Left ventricle myocardium inferior (tissue), 1 donor: ENCODE measurements around the gene CDKN2B-AS1. TPM values are rescaled to one million over a fixed set of nuclear protein-coding genes. Genes with fewer than 3 reads are reported as not detected.

Experiments used
- DNase-seq: peaks from one replicate; pipeline ENCODE4 v3.0.0-alpha.2; 2020
- H3K27ac ChIP-seq: fragments of 200-600 bp; replicated peaks from 2 replicates; pipeline ENCODE4 v1.8.0; 2021
- H3K27me3 ChIP-seq: fragments of 200-600 bp; 2 replicates; pipeline ENCODE4 v1.8.0; 2021; ENCODE audit warnings: low read depth
- H3K36me3 ChIP-seq: fragments of 200-600 bp; 2 replicates; pipeline ENCODE4 v1.8.0; 2021
- H3K4me1 ChIP-seq: fragments of 200-600 bp; 2 replicates; pipeline ENCODE4 v1.8.0; 2021
- H3K4me3 ChIP-seq: fragments of 200-600 bp; 2 replicates; pipeline ENCODE4 v1.8.0; 2021; ENCODE audit warnings: mild to moderate bottlenecking, moderate library complexity
- H3K9me3 ChIP-seq: fragments of 200-600 bp; replicated peaks from 2 replicates; pipeline ENCODE4 v1.8.0; 2021
- CTCF ChIP-seq: fragments of 200-600 bp; IDR thresholded peaks from 2 replicates; pipeline ENCODE4 v1.8.0; 2021; ENCODE audit warnings: antibody characterized with exemption, mild to moderate bottlenecking, borderline replicate concordance
- intact Hi-C: fragments of 100-400 bp; cut with micrococcal nuclease; formaldehyde crosslinking; loops from one replicate; pipeline ENCODE4 v1.11.0; 2022
- total RNA-seq: library from RNA; stranded (reverse); fragmentation: NEBNext Ultra II Directional; extraction: Animal tissue kit (Norgen Biotek cat#: 25700); gene quantifications from one replicate; pipeline ENCODE4 v1.2.1, GENCODE V29; 2021
- donor health status: DM: no; HTN: yes; CAD: no; lungs with severe emphysema.

The CDKN2B-AS1 gene
- total RNA-seq, 1 donor from 2014 or later, result 0.30 TPM

DNA sequence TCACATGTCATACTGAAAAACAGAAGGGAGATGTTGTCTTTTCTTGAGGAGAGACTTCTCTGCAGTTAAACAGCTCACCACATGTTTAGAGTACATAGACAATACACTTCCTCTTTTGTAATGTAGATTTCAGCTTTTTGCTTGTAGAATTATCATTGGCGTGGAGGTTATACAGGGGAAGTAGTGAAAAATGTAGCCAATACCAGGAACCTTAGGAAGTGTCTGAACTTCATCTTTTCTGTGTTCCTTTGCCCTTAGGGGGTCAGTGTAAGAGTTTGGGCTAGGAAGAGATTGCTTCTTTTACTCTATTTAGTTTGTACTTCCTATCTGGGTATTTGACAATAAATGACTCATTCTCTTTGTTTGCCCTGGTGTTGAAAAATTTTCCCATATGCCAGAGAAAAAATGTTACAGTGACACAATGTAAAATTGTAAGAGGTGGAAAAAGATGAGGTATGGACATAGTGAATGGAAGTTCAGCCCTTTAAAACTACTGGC lies 35.6 kb downstream of the CDKN2B-AS1 start:
- no peak for DNase-seq
- H3K4me1 ChIP-seq, result no peaks in the 10 kb centered on the region
- intact Hi-C loops, result no loop called here
- H3K27ac ChIP-seq, result no peak overlapping the region
- no peaks in the 10 kb centered on the region for H3K9me3 ChIP-seq
- no peak for TF ChIP-seq CTCF
- no peaks in the 10 kb centered on the region for H3K36me3 ChIP-seq
- H3K4me3 ChIP-seq, result no peak overlapping the region
- H3K27me3 ChIP-seq, result peaks cover 5% of the 10 kb centered on the region

GRCh38 chr9:22031655-22032411 lies 37.2 kb downstream of the CDKN2B-AS1 start:
- Histone ChIP-seq H3K27ac (no peak overlapping the region), H3K4me3 (no peak overlapping the region), H3K4me1 (no peaks in the 10 kb centered on the region), H3K36me3 (no peaks in the 10 kb centered on the region), H3K27me3 (no peaks in the 10 kb centered on the region), H3K9me3 (no peaks in the 10 kb centered on the region)
- DNase-seq, result no peak
- intact Hi-C loops, result no loop called here
- no peak for TF ChIP-seq CTCF

DNA sequence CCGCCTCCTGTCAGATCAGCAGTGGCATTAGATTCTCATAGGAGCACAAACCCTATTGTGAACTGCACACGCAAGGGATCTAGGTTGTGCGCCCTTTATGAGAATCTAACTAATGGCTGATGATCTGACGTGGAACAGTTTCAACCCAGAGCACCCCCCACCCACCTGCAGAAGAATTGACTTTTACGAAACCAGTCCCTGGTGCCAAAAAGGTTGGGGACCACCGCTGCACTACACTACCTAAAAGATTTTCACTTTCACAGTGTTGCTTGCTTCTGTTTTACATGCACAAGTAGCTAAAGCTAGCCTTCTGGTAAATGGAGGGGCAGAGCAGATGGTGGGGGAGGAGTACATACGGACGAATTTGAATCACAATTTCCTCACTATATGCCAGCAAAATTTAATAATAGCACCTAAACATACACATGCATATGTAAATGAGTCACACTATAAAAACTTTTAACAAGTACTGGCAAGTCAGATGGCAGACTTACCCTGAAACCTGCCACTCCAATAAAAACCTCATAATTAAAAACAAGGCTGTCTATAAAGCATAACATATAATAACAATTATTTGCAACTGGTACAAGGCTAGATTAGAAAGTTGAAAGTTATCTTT lies 38.5 kb downstream of the CDKN2B-AS1 start:
- Histone ChIP-seq H3K4me1 (no peaks in the 10 kb centered on the region), H3K27me3 (no peaks in the 10 kb centered on the region), H3K4me3 (no peak overlapping the region), H3K27ac (no peak overlapping the region), H3K9me3 (no peaks in the 10 kb centered on the region), H3K36me3 (no peaks in the 10 kb centered on the region)
- intact Hi-C loops, result no loop called here
- no peak for DNase-seq
- no peak for TF ChIP-seq CTCF

DNA sequence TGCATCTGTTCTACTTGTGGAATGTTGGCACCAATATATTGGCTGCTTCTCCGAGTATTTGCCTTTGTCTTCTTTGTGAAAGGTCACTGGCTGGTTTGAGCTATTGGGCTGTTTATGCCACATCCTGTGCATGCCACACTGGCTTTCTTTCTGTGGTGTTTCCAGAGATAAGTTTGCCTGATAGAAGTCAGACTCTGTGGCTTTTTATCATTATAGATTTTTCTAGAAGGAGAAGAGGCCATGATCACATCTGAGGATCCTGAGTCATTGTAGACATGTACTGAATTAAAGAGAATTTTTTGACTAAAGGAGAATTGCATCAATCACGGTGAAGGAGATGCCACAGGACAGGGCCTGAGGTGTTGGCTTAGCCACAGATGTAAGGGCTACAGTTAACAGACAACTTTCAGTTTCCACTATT lies 41.0 kb downstream of the CDKN2B-AS1 start:
- no peaks in the 10 kb centered on the region for H3K4me1 ChIP-seq
- H3K36me3 ChIP-seq, result no peaks in the 10 kb centered on the region
- no peak overlapping the region for H3K27ac ChIP-seq
- intact Hi-C loops, result loop anchor here (5.0 kb wide), 1 partner anchor 218 kb away; no protein-coding TSS in a partner anchor
- DNase-seq, result no peak
- H3K9me3 ChIP-seq, result no peaks in the 10 kb centered on the region
- TF ChIP-seq CTCF, result no peak
- no peaks in the 10 kb centered on the region for H3K27me3 ChIP-seq
- no peak overlapping the region for H3K4me3 ChIP-seq

DNA sequence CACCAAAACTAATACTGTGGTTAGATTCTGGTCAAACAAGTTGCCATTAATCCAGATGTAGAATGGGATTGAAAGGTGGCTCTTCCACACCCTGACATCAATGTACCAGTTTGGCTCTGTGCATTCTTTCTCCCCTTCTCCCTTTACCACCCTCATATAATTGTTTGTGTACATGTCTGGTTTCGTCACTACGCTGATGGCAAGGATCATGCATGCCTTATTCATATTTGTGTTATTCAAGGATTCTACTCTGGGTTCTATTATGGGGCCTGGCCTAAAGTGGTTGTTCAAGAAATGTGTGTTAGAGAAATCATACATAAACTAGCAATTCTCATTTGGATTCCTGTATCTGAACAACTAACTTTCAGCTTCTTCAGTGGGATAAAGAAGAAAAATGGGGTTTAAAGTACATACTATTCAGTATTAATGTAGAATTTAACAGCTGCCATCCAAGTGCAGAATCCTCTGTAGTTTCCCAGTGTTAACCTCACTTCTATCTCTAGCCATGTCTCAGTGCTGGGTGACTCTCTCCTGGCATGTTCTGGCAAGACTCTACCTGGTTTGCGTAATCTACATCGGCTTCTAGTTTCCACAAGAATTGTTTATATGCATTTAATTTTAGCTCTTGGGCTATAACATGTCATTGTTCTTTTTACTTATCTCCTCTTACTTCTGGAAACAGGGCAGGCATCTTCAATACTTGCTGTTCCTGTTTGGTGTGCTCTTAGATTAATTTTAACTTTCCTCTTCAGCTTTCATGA lies 42.5 kb downstream of the CDKN2B-AS1 start:
- Histone ChIP-seq H3K27me3 (no peaks in the 10 kb centered on the region), H3K9me3 (no peaks in the 10 kb centered on the region), H3K27ac (no peak overlapping the region), H3K36me3 (no peaks in the 10 kb centered on the region), H3K4me3 (no peak overlapping the region), H3K4me1 (no peaks in the 10 kb centered on the region)
- no peak for TF ChIP-seq CTCF
- no peak for DNase-seq
- intact Hi-C loops, result loop anchor here (5.0 kb wide), 1 partner anchor 220 kb away; no protein-coding TSS in a partner anchor
